Naive thymus-derived CD4-positive, alpha-beta T cell (primary cell): ENCODE measurements around the gene CNTN4. TPM values are rescaled to one million over a fixed set of nuclear protein-coding genes. Genes with fewer than 3 reads are reported as not detected.
"Not testable (repeated sequence)": the region's sequence is repeated elsewhere in the genome, so short reads cannot be mapped to it uniquely, and the experiment has no call there.

Experiments used
- ATAC-seq: fragments of 150-1000 bp; cut with Tn5 transposase; 2 replicates; pipeline ENCODE4 v1.10.0; 2021; ENCODE audit warnings: mild to moderate bottlenecking, moderate library complexity
- CTCF ChIA-PET: fragments of 350-600 bp; sonication (Branson Sonifier 250); formaldehyde crosslinking; loops from one replicate; lab custom pipeline; 2021; ENCODE audit warnings: antibody characterized with exemption; lab: Charles Lee
- POLR2A ChIA-PET: fragments of 350-600 bp; sonication (Branson Sonifier 250); formaldehyde crosslinking; loops from one replicate; lab custom pipeline; 2021; ENCODE audit warnings: antibody characterized with exemption, inconsistent platforms; lab: Charles Lee
- DNase-seq, 9 donors: peaks; one replicate each; pipeline versions ENCODE4 v3.0.0 to v3.0.0-alpha.2; 2020 to 2022; ENCODE audit warnings: mixed read lengths in 1 of 9
- H3K27ac ChIP-seq: one replicate; pipeline ENCODE4 v1.7.0; 2013; ENCODE audit warnings: mild to moderate bottlenecking, low read depth, low read length, moderate library complexity
- H3K27me3 ChIP-seq, 2 donors: one replicate each; pipeline ENCODE4 v1.7.0; 2013; ENCODE audit warnings: low read length in 2 of 2, mild to moderate bottlenecking in 2 of 2, moderate library complexity in 2 of 2; ENCODE audit not compliant: control insufficient read depth in 2 of 2, insufficient read depth in 2 of 2
- H3K36me3 ChIP-seq, 3 experiments: 1 replicate in 2 of 3; 2 replicates in 1 of 3; pipeline ENCODE4 v1.7.0; 2013; ENCODE audit warnings: low read length in 3 of 3, mild to moderate bottlenecking in 3 of 3, moderate library complexity in 1 of 3; ENCODE audit not compliant: insufficient read depth in 3 of 3, control insufficient read depth in 2 of 3
- H3K4me1 ChIP-seq, 2 donors: one replicate each; pipeline ENCODE4 v1.7.0; 2013; ENCODE audit warnings: low read length in 2 of 2, mild to moderate bottlenecking in 2 of 2, moderate library complexity in 1 of 2; ENCODE audit not compliant: control insufficient read depth in 2 of 2, insufficient read depth in 2 of 2
- H3K4me3 ChIP-seq: 2 replicates; pipeline ENCODE4 v1.7.0; 2013; ENCODE audit warnings: mild to moderate bottlenecking, low read length
- H3K9me3 ChIP-seq, 3 experiments: 1 replicate in 2 of 3; 2 replicates in 1 of 3; pipeline ENCODE4 v1.7.0; 2013; ENCODE audit warnings: low read length in 3 of 3; ENCODE audit not compliant: control insufficient read depth in 2 of 3
- H3K27ac Mint-ChIP-seq, 9 donors: one replicate each; pipeline ENCODE4 v1.8.0; 2020 to 2022; ENCODE audit warnings: mixed read lengths in 9 of 9, mild to moderate bottlenecking in 8 of 9, moderate library complexity in 5 of 9, inconsistent platforms in 2 of 9
- H3K27me3 Mint-ChIP-seq, 5 donors: one replicate each; pipeline ENCODE4 v1.8.0; 2021 to 2022; ENCODE audit warnings: mixed read lengths in 5 of 5, mild to moderate bottlenecking in 1 of 5
- H3K36me3 Mint-ChIP-seq, 5 donors: one replicate each; pipeline ENCODE4 v1.8.0; 2020 to 2022; ENCODE audit warnings: mixed read lengths in 5 of 5, mild to moderate bottlenecking in 3 of 5, inconsistent platforms in 1 of 5
- H3K4me1 Mint-ChIP-seq, 7 donors: one replicate each; pipeline ENCODE4 v1.8.0; 2020 to 2022; ENCODE audit warnings: mixed read lengths in 7 of 7, mild to moderate bottlenecking in 3 of 7, inconsistent platforms in 1 of 7
- H3K4me3 Mint-ChIP-seq, 10 donors: one replicate each; pipeline ENCODE4 v1.8.0; 2020 to 2022; ENCODE audit warnings: mild to moderate bottlenecking in 10 of 10, mixed read lengths in 10 of 10, moderate library complexity in 6 of 10, inconsistent platforms in 2 of 10
- H3K9me3 Mint-ChIP-seq, 11 donors: one replicate each; pipeline ENCODE4 v1.8.0; 2020 to 2022; ENCODE audit warnings: mixed read lengths in 11 of 11, mild to moderate bottlenecking in 4 of 11, inconsistent platforms in 1 of 11, moderate library complexity in 1 of 11
- intact Hi-C, 2 donors: fragments of 100-400 bp; cut with micrococcal nuclease; formaldehyde crosslinking; loops; one replicate each; pipeline ENCODE4 v1.15.1; 2023
- polyA plus RNA-seq, 2 donors: library from polyadenylated mRNA; unstranded; fragments of 300-500 nt; fragmentation: Illumina TruSeq; gene quantifications; one replicate each; pipeline ENCODE4 v1.2.3, GENCODE V29; 2021
- total RNA-seq, 6 experiments: library from RNA in 5 of 6; stranded (reverse) in 5 of 6; gene quantifications; 1 replicate in 5 of 6; 2 replicates in 1 of 6; pipeline ENCODE4 v1.2.3 and lab custom pipeline; 2021 to 2026

CNTN4 gene
- total and polyA plus RNA-seq, 7 experiments from 2014 or later = not detected

DNA sequence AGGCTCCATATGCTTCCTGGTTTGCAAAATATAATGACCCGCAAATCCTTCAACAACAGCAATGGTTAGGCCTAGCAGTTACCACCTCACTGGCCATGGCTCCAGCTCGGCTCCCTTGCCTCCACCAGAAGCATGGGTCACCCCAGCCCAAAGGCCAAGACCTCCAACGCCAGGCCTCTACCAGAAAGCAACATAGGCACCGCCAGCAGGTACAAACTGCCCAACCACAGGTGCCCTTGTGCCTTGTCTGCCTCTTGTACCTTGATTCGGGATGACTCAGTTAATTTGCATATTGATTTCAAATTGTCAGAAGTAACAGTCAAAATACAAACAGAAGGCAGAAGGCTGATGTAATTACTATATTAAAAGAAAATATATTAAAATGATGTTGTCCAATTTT is 886.8 kb downstream of the CNTN4 start:
- POLR2A ChIA-PET = no interaction called here
- no peaks in the 10 kb centered on the region for H3K27me3 ChIP-seq
- peaks cover 0 to 1% (median 0%) of the 10 kb centered on the region in 7 donors for H3K4me1 Mint-ChIP-seq
- DNase-seq (no peak), ATAC-seq (no peak)
- no peaks in the 10 kb centered on the region for H3K4me1 ChIP-seq
- no peak overlapping the region for H3K27ac Mint-ChIP-seq
- H3K36me3 ChIP-seq = no peaks in the 10 kb centered on the region
- no peak overlapping the region for H3K4me3 ChIP-seq
- no peak overlapping the region for H3K4me3 Mint-ChIP-seq
- CTCF ChIA-PET = interaction anchor here (0.7 kb wide), 2 partner anchors 65 to 86 kb away, joined by 3 to 4 read pairs; no protein-coding TSS in a partner anchor
- no peak overlapping the region for H3K27ac ChIP-seq
- intact Hi-C loops = no loop called here
- no peaks in the 10 kb centered on the region for H3K9me3 Mint-ChIP-seq
- H3K36me3 Mint-ChIP-seq = no peaks in the 10 kb centered on the region
- H3K27me3 Mint-ChIP-seq = peaks cover 0 to 7% (median 0%) of the 10 kb centered on the region in 5 donors
- H3K9me3 ChIP-seq = no peaks in the 10 kb centered on the region

DNA sequence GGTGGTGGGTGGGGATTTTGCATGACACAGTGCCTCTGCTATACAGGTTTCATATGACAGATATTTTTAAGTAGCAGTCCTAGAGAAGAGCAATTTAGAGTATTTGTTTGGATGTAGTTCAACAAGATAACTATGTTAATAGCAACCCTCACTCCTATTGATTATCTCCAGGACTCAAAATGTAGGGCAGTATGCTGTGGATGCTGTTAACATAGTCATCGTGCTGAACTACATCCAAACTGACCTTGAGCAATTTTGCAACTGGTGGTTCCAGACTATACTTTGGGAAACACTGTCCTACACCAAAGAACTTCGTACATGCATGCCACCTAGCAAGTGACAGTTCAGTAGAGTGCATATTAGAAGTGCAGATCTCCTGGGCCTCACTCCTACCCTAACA is 893.9 kb downstream of the CNTN4 start:
- H3K4me1 ChIP-seq = no peaks in the 10 kb centered on the region
- H3K27ac ChIP-seq = no peak overlapping the region
- ChIA-PET POLR2A (no interaction called here), CTCF (no interaction called here)
- DNase-seq = no peak
- no peaks in the 10 kb centered on the region for H3K36me3 ChIP-seq
- Mint-ChIP-seq H3K36me3 (no peaks in the 10 kb centered on the region), H3K27ac (no peak overlapping the region), H3K4me3 (no peak overlapping the region), H3K4me1 (peaks cover 0 to 8% (median 6%) of the 10 kb centered on the region in 7 donors), H3K27me3 (peaks cover 0 to 14% (median 0%) of the 10 kb centered on the region in 5 donors), H3K9me3 (no peaks in the 10 kb centered on the region)
- H3K27me3 ChIP-seq = no peaks in the 10 kb centered on the region
- intact Hi-C loops = no loop called here
- no peak overlapping the region for H3K4me3 ChIP-seq
- ATAC-seq = no peak
- H3K9me3 ChIP-seq = no peaks in the 10 kb centered on the region

DNA sequence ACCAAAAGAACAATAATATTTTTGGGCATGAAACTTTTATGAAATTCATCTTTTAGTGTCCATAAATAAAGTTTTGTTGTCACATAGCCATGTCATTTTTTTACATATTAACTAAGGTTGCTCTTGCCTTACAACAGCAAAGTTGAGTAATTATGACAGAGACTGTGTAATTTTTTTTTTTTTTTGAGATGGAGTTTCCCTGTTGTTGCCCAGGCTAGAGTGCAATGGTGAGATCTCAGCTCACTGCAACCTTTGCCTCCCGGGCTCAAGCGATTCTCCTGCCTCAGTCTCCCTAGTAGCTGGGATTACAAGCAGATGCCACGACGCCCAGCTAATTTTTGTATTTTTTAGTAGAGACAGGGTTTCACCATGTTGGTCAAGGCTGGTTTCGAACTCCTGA is 894.5 kb downstream of the CNTN4 start:
- ATAC-seq, H3K27me3 ChIP-seq, H3K9me3 ChIP-seq, H3K36me3 Mint-ChIP-seq, H3K27ac ChIP-seq, H3K4me3 ChIP-seq, H3K9me3 Mint-ChIP-seq, DNase-seq, H3K27ac Mint-ChIP-seq, POLR2A ChIA-PET, H3K4me1 ChIP-seq, H3K36me3 ChIP-seq, intact Hi-C loops, H3K4me3 Mint-ChIP-seq, CTCF ChIA-PET: not testable (repeated sequence)
- Mint-ChIP-seq H3K4me1 (peaks cover 0 to 13% (median 6%) of the 10 kb centered on the region in 7 donors), H3K27me3 (peaks cover 0 to 14% (median 0%) of the 10 kb centered on the region in 5 donors)

DNA sequence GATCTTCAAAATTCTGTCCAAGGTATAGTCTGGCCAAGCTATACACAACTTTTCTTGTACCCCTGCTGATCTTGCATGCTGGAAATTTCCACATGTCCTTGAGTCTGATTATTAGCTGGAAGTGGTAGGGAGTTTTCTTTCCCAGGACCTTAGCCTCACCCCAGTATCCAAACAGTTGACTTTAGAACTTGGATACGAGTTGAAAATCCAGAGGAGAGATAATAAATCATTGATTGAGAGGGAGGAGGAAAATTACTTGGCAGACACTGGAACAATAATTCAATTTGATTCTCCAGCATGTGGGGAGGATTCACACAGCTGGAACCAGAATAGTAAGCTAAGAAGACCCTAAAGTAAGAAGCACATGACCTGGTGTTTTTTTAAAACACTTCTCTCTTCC is 895.1 kb downstream of the CNTN4 start:
- H3K27ac Mint-ChIP-seq = no peak overlapping the region
- intact Hi-C loops = no loop called here

DNA sequence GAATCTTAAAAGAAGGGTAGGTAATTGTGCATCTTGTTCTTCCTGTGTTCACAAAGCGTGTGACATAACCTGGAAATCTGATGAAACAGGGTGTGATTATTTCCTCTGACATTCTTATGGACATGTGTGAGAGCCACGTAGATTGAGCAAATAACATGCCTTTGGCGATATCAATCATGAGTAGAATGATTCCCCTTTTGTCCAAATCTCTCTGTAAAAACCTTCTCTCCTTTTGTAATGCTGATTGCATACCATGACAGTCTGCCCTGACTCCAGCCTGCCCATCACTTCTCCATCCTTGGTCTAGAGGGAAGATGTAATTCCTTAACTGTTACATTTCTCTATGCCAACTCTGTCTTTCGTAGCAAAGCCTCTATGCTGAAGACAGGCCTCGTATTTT is 896.5 kb downstream of the CNTN4 start:
- intact Hi-C loops = no loop called here
- no peaks in the 10 kb centered on the region for H3K4me1 ChIP-seq
- DNase-seq (no peak), ATAC-seq (no peak)
- H3K27ac ChIP-seq = no peak overlapping the region
- POLR2A ChIA-PET = no interaction called here
- H3K9me3 ChIP-seq = peaks cover 0 to 4% (median 0%) of the 10 kb centered on the region in 3 experiments
- H3K36me3 ChIP-seq = no peaks in the 10 kb centered on the region
- CTCF ChIA-PET = no interaction called here
- peaks cover 0 to 7% (median 0%) of the 10 kb centered on the region in 5 donors for H3K36me3 Mint-ChIP-seq
- no peak overlapping the region for H3K4me3 ChIP-seq
- H3K9me3 Mint-ChIP-seq = peaks cover 0 to 7% (median 3%) of the 10 kb centered on the region in 11 donors
- no peaks in the 10 kb centered on the region for H3K27me3 ChIP-seq
- peaks cover 5 to 21% (median 7%) of the 10 kb centered on the region in 5 donors for H3K27me3 Mint-ChIP-seq
- H3K27ac Mint-ChIP-seq = no peak overlapping the region
- H3K4me1 Mint-ChIP-seq = peaks cover 0 to 13% (median 6%) of the 10 kb centered on the region in 7 donors
- H3K4me3 Mint-ChIP-seq = no peak overlapping the region

More for the DNA sequence above, 895.1 kb downstream of the CNTN4 start:
- Histone ChIP-seq H3K4me3 (no peak overlapping the region), H3K27me3 (no peaks in the 10 kb centered on the region), H3K9me3 (no peaks in the 10 kb centered on the region), H3K27ac (no peak overlapping the region), H3K36me3 (no peaks in the 10 kb centered on the region), H3K4me1 (no peaks in the 10 kb centered on the region)
- peaks cover 0 to 13% (median 6%) of the 10 kb centered on the region in 7 donors for H3K4me1 Mint-ChIP-seq
- POLR2A ChIA-PET = no interaction called here
- no peak overlapping the region for H3K4me3 Mint-ChIP-seq
- DNase-seq = no peak
- CTCF ChIA-PET = no interaction called here
- no peaks in the 10 kb centered on the region for H3K36me3 Mint-ChIP-seq
- ATAC-seq = no peak
- H3K9me3 Mint-ChIP-seq = no peaks in the 10 kb centered on the region
- peaks cover 0 to 14% (median 0%) of the 10 kb centered on the region in 5 donors for H3K27me3 Mint-ChIP-seq

DNA sequence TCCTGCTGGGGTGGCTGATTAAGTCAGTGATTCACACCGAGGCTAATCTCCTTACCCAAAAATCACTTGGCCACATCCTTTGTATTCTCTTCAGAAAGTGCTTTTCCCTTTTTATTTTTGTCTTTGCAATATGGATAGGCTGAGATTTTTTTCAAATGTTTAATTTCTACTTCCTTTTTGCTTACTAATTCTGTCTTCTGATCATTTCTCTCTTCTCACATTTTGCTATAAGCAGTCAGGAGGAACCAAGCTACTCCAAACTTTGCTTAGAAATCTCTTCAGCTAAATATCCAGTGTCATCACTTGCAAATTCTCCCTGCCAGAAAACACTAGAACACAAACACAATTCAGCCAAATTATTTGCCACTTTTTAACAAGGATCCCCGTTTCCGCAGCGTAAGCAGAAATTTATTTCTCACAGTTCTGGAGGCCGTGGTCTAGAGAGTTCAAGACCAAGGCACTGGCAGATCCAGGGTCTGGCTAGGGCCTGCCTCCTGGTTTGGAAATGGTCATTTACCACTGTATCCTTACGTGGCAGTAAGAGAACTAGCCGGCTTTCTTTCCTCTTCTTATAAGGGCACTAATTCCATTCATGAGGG is 906.6 kb downstream of the CNTN4 start:
- no peak overlapping the region for H3K4me3 ChIP-seq
- H3K9me3 ChIP-seq = no peaks in the 10 kb centered on the region
- ATAC-seq (no peak), DNase-seq (no peak)
- CTCF ChIA-PET = no interaction called here
- no peaks in the 10 kb centered on the region for H3K4me1 ChIP-seq
- H3K27ac ChIP-seq = no peak overlapping the region
- POLR2A ChIA-PET = no interaction called here
- intact Hi-C loops = no loop called here
- Mint-ChIP-seq H3K27me3 (peaks cover 0 to 8% (median 0%) of the 10 kb centered on the region in 5 donors), H3K27ac (no peak overlapping the region), H3K9me3 (no peaks in the 10 kb centered on the region), H3K36me3 (no peaks in the 10 kb centered on the region), H3K4me3 (no peak overlapping the region), H3K4me1 (no peaks in the 10 kb centered on the region)
- no peaks in the 10 kb centered on the region for H3K36me3 ChIP-seq
- no peaks in the 10 kb centered on the region for H3K27me3 ChIP-seq
